K562 (cell line): ENCODE measurements around the gene AFAP1. TPM values are rescaled to one million over a fixed set of nuclear protein-coding genes. Genes with fewer than 3 reads are reported as not detected.

Experiments used
- ATF4 ChIP-seq: fragments of 450-650 bp; formaldehyde crosslinking; IDR thresholded peaks from 2 replicates; pipeline ENCODE4 v1.4.0; 2022; ENCODE audit warnings: mild to moderate bottlenecking, moderate library complexity
- BDP1 ChIP-seq: IDR thresholded peaks from 3 replicates; pipeline ENCODE4 v1.6.1; 2011; ENCODE audit not compliant: insufficient read length, insufficient read depth
- BHLHE40 ChIP-seq: IDR thresholded peaks from 2 replicates; pipeline ENCODE4 v1.6.1; 2011; ENCODE audit warnings: low read length, improper control_type of control experiment
- BRD4 ChIP-seq: fragments of 200-600 bp; sonication (generic); IDR thresholded peaks from 2 replicates; pipeline ENCODE4 v1.6.1; 2017; ENCODE audit warnings: inconsistent platforms
- FIP1L1 ChIP-seq: fragments of 200-400 bp; formaldehyde crosslinking; IDR thresholded peaks from 2 replicates; pipeline ENCODE4 v1.6.1; 2018; ENCODE audit warnings: mild to moderate bottlenecking, low read depth, low read length; ENCODE audit not compliant: poor library complexity, severe bottlenecking
- FOXJ2 ChIP-seq: fragments of 200-800 bp; sonication (Bioruptor generic); IDR thresholded peaks from 2 replicates; pipeline ENCODE4 v1.6.1; 2016; ENCODE audit warnings: missing genetic modification characterization, missing compliant biosample characterization
- GATA2 ChIP-seq: sonication (generic); formaldehyde crosslinking; IDR thresholded peaks from 2 replicates; pipeline ENCODE4 v1.4.0; 2020; ENCODE audit warnings: mild to moderate bottlenecking, missing genetic modification reagents
- KLF6 ChIP-seq: fragments of 250-450 bp; sonication (Bioruptor Pico); IDR thresholded peaks from 2 replicates; pipeline ENCODE4 v1.4.0; 2020; ENCODE audit warnings: mild to moderate bottlenecking, moderate library complexity, borderline replicate concordance
- MAZ ChIP-seq, 2 experiments: fragments of 450-650 bp in 1 of 2; sonication (generic) in 1 of 2; formaldehyde crosslinking; IDR thresholded peaks in 1 of 2; conservative IDR thresholded peaks in 1 of 2; 2 replicates each; pipeline versions ENCODE4 v1.4.0 to v1.5.0; 2020; ENCODE audit warnings: mild to moderate bottlenecking in 1 of 2, missing genetic modification reagents in 1 of 2
- MIER1 ChIP-seq: fragments of 450-650 bp; IDR thresholded peaks from 2 replicates; pipeline ENCODE4 v1.6.1; 2016; ENCODE audit warnings: antibody characterized with exemption, mild to moderate bottlenecking, low read depth
- MYC ChIP-seq, 2 experiments: fragments of 250-450 bp in 1 of 2; sonication (Bioruptor Pico) in 1 of 2; IDR thresholded peaks; 2 replicates each; pipeline versions ENCODE4 v1.5.1 to v1.6.1; 2012 to 2021; ENCODE audit warnings: low read depth in 2 of 2, borderline replicate concordance in 1 of 2, improper control_type of control experiment in 1 of 2, low read length in 1 of 2, mild to moderate bottlenecking in 1 of 2, moderate library complexity in 1 of 2
- MYNN ChIP-seq, 2 experiments: sonication (generic); formaldehyde crosslinking in 1 of 2; IDR thresholded peaks; 2 replicates each; pipeline versions ENCODE4 v1.5.0 to v1.6.1; 2016 to 2020; ENCODE audit warnings: antibody characterized with exemption in 1 of 2, missing genetic modification reagents in 1 of 2
- NCOA6 ChIP-seq: fragments of 450-650 bp; IDR thresholded peaks from 2 replicates; pipeline ENCODE4 v1.6.1; 2017; ENCODE audit warnings: mild to moderate bottlenecking
- PREB ChIP-seq: sonication (generic); formaldehyde crosslinking; IDR thresholded peaks from 2 replicates; pipeline ENCODE4 v1.8.1; 2023; ENCODE audit warnings: mild to moderate bottlenecking, missing genetic modification reagents
- RFX1 ChIP-seq: fragments of 450-650 bp; IDR thresholded peaks from 2 replicates; pipeline ENCODE4 v1.6.1; 2016; ENCODE audit warnings: mild to moderate bottlenecking, moderate library complexity
- SUPT5H ChIP-seq: fragments of 450-650 bp; IDR thresholded peaks from 2 replicates; pipeline ENCODE4 v1.6.1; 2016
- ZC3H11A ChIP-seq: IDR thresholded peaks from 2 replicates; pipeline ENCODE4 v1.6.1; 2012; ENCODE audit warnings: low read depth, low read length, improper control_type of control experiment
- ZFP91 ChIP-seq: sonication (generic); formaldehyde crosslinking; IDR thresholded peaks from 2 replicates; pipeline ENCODE4 v1.8.0; 2022; ENCODE audit warnings: mild to moderate bottlenecking, missing genetic modification reagents
- ZNF133 ChIP-seq: fragments of 250-450 bp; sonication (Bioruptor Pico); IDR thresholded peaks from 2 replicates; pipeline ENCODE4 v1.4.0; 2020; ENCODE audit warnings: mild to moderate bottlenecking
- ZNF436 ChIP-seq: fragments of 250-450, 450-650 bp; sonication (Bioruptor Pico); formaldehyde crosslinking; IDR thresholded peaks from 2 replicates; pipeline ENCODE4 v1.7.0; 2020; ENCODE audit warnings: mild to moderate bottlenecking
- polyA plus RNA-seq, 8 experiments: library from polyadenylated mRNA; depleted of rRNA in 4 of 8; stranded (reverse) in 5 of 8; unstranded in 3 of 8; fragments of >200 nt; fragmentation: Nextera tagmentation in 2 of 8; fragmentation: Illumina TruSeq in 1 of 8; extraction: Ambion mirVana in 2 of 8; extraction: Trizol in 1 of 8; gene quantifications; 2 replicates each; pipeline versions ENCODE4 v1.2.1 to v1.2.3, GENCODE V29; 2011 to 2014; ENCODE audit warnings: inconsistent platforms in 1 of 8, missing spikeins in 1 of 8
- total RNA-seq, 7 experiments: library from RNA; depleted of rRNA in 6 of 7; stranded (reverse); fragments of >200 nt in 6 of 7; fragmentation: Illumina TruSeq in 2 of 7; extraction: Trizol in 2 of 7; gene quantifications; 2 replicates each; pipeline versions ENCODE4 v1.2.1 to v1.2.3, GENCODE V29; 2011 to 2021; ENCODE audit warnings: low replicate concordance in 1 of 7
- TF ChIP-seq, protein P1 (sequence below), 2 experiments: IDR thresholded peaks in 1 of 2; conservative IDR thresholded peaks in 1 of 2; 2 replicates each; pipeline ENCODE4 v1.6.1; 2016; ENCODE audit warnings: low read depth in 2 of 2, mild to moderate bottlenecking in 1 of 2, missing compliant biosample characterization in 1 of 2, missing genetic modification characterization in 1 of 2, moderate library complexity in 1 of 2

AFAP1 gene
- total and polyA plus RNA-seq, 9 of the 15 experiments (the other 6 are each of a cell fraction or from before 2014, with no cell fraction given), result 0.07 to 0.42 (median 0.12) TPM; not detected in 1

GRCh38 chr4:7753931-7754465, 185.7 kb downstream of the AFAP1 start (continued):
- TF ChIP-seq ZFP91 (no peak), BRD4 (no peak), ZC3H11A (no peak), ZNF133 (no peak), MIER1 (no peak), SUPT5H (peak; percentile 60), BHLHE40 (no peak), KLF6 (CRISPR knock-in tag) (no peak), MYC (IDR thresholded peaks at IDR 0.05; ENCODE audit: low read depth, low read length) (peak; percentile 92), MYC (CRISPR knock-in tag; IDR thresholded peaks at IDR 0.05; ENCODE audit: borderline replicate concordance, low read depth) (peak; percentile 75), RFX1 (no peak), FOXJ2 (tag) (no peak), GATA2 (no peak), MYNN (IDR thresholded peaks at IDR 0.05) (no peak), MYNN (CRISPR knock-in tag; IDR thresholded peaks at IDR 0.05) (no peak), ZNF436 (CRISPR knock-in tag) (no peak), BDP1 (no peak), ATF4 (no peak), PREB (CRISPR knock-in tag) (no peak), NCOA6 (no peak), FIP1L1 (no peak), MAZ (CRISPR knock-in tag; conservative IDR thresholded peaks at IDR 0.05 in 1 of 2, IDR thresholded peaks at IDR 0.05 in 1 of 2) (no peak)
- TF ChIP-seq, protein P1, sequence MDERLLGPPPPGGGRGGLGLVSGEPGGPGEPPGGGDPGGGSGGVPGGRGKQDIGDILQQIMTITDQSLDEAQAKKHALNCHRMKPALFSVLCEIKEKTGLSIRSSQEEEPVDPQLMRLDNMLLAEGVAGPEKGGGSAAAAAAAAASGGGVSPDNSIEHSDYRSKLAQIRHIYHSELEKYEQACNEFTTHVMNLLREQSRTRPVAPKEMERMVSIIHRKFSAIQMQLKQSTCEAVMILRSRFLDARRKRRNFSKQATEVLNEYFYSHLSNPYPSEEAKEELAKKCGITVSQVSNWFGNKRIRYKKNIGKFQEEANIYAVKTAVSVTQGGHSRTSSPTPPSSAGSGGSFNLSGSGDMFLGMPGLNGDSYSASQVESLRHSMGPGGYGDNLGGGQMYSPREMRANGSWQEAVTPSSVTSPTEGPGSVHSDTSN (CRISPR knock-in tag; IDR thresholded peaks at IDR 0.05; ENCODE audit: low read depth), result no peak
- TF ChIP-seq, protein P1 (tag; conservative IDR thresholded peaks at IDR 0.05; ENCODE audit: low read depth), result no peak
